CD14-positive monocyte (primary cell): ENCODE measurements around the gene KIR3DL1. TPM values are rescaled to one million over a fixed set of nuclear protein-coding genes. Genes with fewer than 3 reads are reported as not detected.
"Not testable (repeated sequence)": the region's sequence is repeated elsewhere in the genome, so short reads cannot be mapped to it uniquely, and the experiment has no call there.

ENCODE experiments used
- DNase-seq, 3 donors: peaks; one replicate each; pipeline ENCODE4 v3.0.0-alpha.2; 2011 to 2022
- H2AFZ ChIP-seq: 2 replicates; pipeline ENCODE4 v1.6.0; 2012; ENCODE audit warnings: mild to moderate bottlenecking, low read depth, low read length, inconsistent platforms; ENCODE audit not compliant: insufficient read depth, poor library complexity, severe bottlenecking
- H3K27ac ChIP-seq, 2 donors: 1 replicate in 1 of 2; 2 replicates in 1 of 2; pipeline ENCODE4 v1.5.1; 2012 to 2013; ENCODE audit warnings: low read length in 2 of 2, control low read depth in 1 of 2, inconsistent platforms in 1 of 2, low read depth in 1 of 2, mild to moderate bottlenecking in 1 of 2
- H3K27me3 ChIP-seq, 2 donors: one replicate each; pipeline versions ENCODE4 v1.6.0 to v1.6.1; 2011 to 2013; ENCODE audit warnings: low read length in 2 of 2; ENCODE audit not compliant: control insufficient read depth in 2 of 2, insufficient read depth in 2 of 2
- H3K36me3 ChIP-seq, 2 donors: replicated peaks in 1 of 2; 1 replicate in 1 of 2; 2 replicates in 1 of 2; pipeline versions ENCODE4 v1.5.1 to v1.6.1; 2012 to 2013; ENCODE audit warnings: low read length in 2 of 2, control low read depth in 1 of 2, inconsistent platforms in 1 of 2, mild to moderate bottlenecking in 1 of 2; ENCODE audit not compliant: insufficient read depth in 2 of 2, control insufficient read depth in 1 of 2
- H3K4me1 ChIP-seq, 2 donors: 1 replicate in 1 of 2; 2 replicates in 1 of 2; pipeline versions ENCODE4 v1.5.1 to v1.6.1; 2012 to 2013; ENCODE audit warnings: low read length in 2 of 2, control low read depth in 1 of 2, inconsistent platforms in 1 of 2, mild to moderate bottlenecking in 1 of 2, moderate library complexity in 1 of 2; ENCODE audit not compliant: insufficient read depth in 2 of 2, control insufficient read depth in 1 of 2
- H3K4me2 ChIP-seq: replicated peaks from 2 replicates; pipeline ENCODE3; 2012; ENCODE audit warnings: low read length, moderate library complexity, mild to moderate bottlenecking; ENCODE audit not compliant: poor library complexity, severe bottlenecking; ENCODE audit errors: extremely low read depth
- H3K4me3 ChIP-seq, 3 experiments: fragments of 200-600 bp in 1 of 3; sonication (generic) in 1 of 3; replicated peaks in 1 of 3; 1 replicate in 2 of 3; 2 replicates in 1 of 3; pipeline ENCODE4 v1.5.1; 2011 to 2013; ENCODE audit warnings: low read length in 3 of 3, mild to moderate bottlenecking in 3 of 3, control low read depth in 2 of 3, low read depth in 2 of 3, inconsistent platforms in 1 of 3, moderate library complexity in 1 of 3
- H3K79me2 ChIP-seq: 2 replicates; pipeline ENCODE4 v1.6.0; 2012; ENCODE audit warnings: mild to moderate bottlenecking, control low read depth, inconsistent platforms, low read length, moderate library complexity; ENCODE audit not compliant: insufficient read depth
- H3K9ac ChIP-seq: 2 replicates; pipeline ENCODE4 v1.6.0; 2017; ENCODE audit warnings: low read length, mild to moderate bottlenecking; ENCODE audit not compliant: insufficient read depth, poor library complexity, severe bottlenecking
- H3K9me3 ChIP-seq, 2 donors: replicated peaks in 1 of 2; 1 replicate in 1 of 2; 2 replicates in 1 of 2; pipeline versions ENCODE4 v1.5.1 to v1.6.1; 2012 to 2013; ENCODE audit warnings: low read length in 2 of 2, control low read depth in 1 of 2; ENCODE audit not compliant: control insufficient read depth in 1 of 2, insufficient read depth in 1 of 2
- H4K20me1 ChIP-seq: 2 replicates; pipeline ENCODE4 v1.6.0; 2012; ENCODE audit warnings: mild to moderate bottlenecking, low read length, control low read depth, moderate library complexity; ENCODE audit not compliant: insufficient read depth
- H3K27ac Mint-ChIP-seq, 7 donors: one replicate each; pipeline ENCODE4 v1.8.0; 2020; ENCODE audit warnings: mild to moderate bottlenecking in 7 of 7, mixed read lengths in 7 of 7, moderate library complexity in 6 of 7, inconsistent platforms in 2 of 7
- H3K27me3 Mint-ChIP-seq, 3 donors: one replicate each; pipeline ENCODE4 v1.8.0; 2021 to 2022; ENCODE audit warnings: low read depth in 3 of 3, mild to moderate bottlenecking in 3 of 3, mixed read lengths in 3 of 3, moderate library complexity in 3 of 3, inconsistent platforms in 1 of 3
- H3K36me3 Mint-ChIP-seq, 2 donors: one replicate each; pipeline ENCODE4 v1.8.0; 2020; ENCODE audit warnings: mixed read lengths in 2 of 2, inconsistent platforms in 1 of 2, mild to moderate bottlenecking in 1 of 2
- H3K4me1 Mint-ChIP-seq: one replicate; pipeline ENCODE4 v1.8.0; 2020; ENCODE audit warnings: mild to moderate bottlenecking, mixed read lengths
- H3K4me3 Mint-ChIP-seq, 2 donors: one replicate each; pipeline ENCODE4 v1.8.0; 2020; ENCODE audit warnings: mild to moderate bottlenecking in 2 of 2, mixed read lengths in 2 of 2, moderate library complexity in 1 of 2
- H3K9me3 Mint-ChIP-seq, 7 donors: one replicate each; pipeline ENCODE4 v1.8.0; 2020 to 2022; ENCODE audit warnings: mixed read lengths in 7 of 7, mild to moderate bottlenecking in 6 of 7, moderate library complexity in 6 of 7, inconsistent platforms in 2 of 7
- CTCF ChIP-seq: fragments of 200-600 bp; IDR thresholded peaks from one replicate; pipeline ENCODE4 v1.8.0; 2022; ENCODE audit warnings: antibody characterized with exemption, mild to moderate bottlenecking
- WGBS: methylation state at CpG from one replicate; pipeline ENCODE4 v1.1.5; 2013; ENCODE audit warnings: missing lambda C conversion rate; ENCODE audit not compliant: insufficient coverage; 5-methylcytosine and 5-hydroxymethylcytosine counted together
- intact Hi-C, 2 donors: fragments of 100-400 bp; cut with micrococcal nuclease; formaldehyde crosslinking; loops; one replicate each; pipeline versions ENCODE4 v1.15.0 to v1.15.1; 2023
- polyA plus RNA-seq, 3 donors: library from polyadenylated mRNA; depleted of rRNA in 1 of 3; unstranded in 2 of 3; stranded (reverse) in 1 of 3; fragments of 300-500 nt in 2 of 3; fragments of >200 nt in 1 of 3; fragmentation: Illumina TruSeq in 2 of 3; gene quantifications; 1 replicate in 2 of 3; 2 replicates in 1 of 3; pipeline ENCODE4 v1.2.3, GENCODE V29; 2012 to 2021

Gene KIR3DL1
- polyA plus RNA-seq, 3 donors, result 0.15 TPM; not detected in 2

GRCh38 chr19:54806516-54806838 is 9.8 kb upstream of the KIR3DL1 start:
- H3K4me1 Mint-ChIP-seq, result peaks cover 3% of the 10 kb centered on the region
- Histone ChIP-seq H3K36me3 (no peaks in the 10 kb centered on the region), H3K27ac (no peak overlapping the region), H3K27me3 (no peaks in the 10 kb centered on the region), H3K4me1 (no peaks in the 10 kb centered on the region), H2AFZ (no peak overlapping the region), H3K4me2 (no peak overlapping the region), H3K4me3 (no peak overlapping the region), H3K9me3 (peaks cover 0 to under 1% of the 10 kb centered on the region in 2 donors), H4K20me1 (no peaks in the 10 kb centered on the region), H3K79me2 (no peaks in the 10 kb centered on the region), H3K9ac (no peak overlapping the region)
- peak overlapping the region in 1 of 2 donors; percentile 5 for H3K4me3 Mint-ChIP-seq
- H3K27ac Mint-ChIP-seq, result peak overlapping the region in 1 of 7 donors; percentile 65
- DNase-seq, result no peak
- H3K36me3 Mint-ChIP-seq, result no peaks in the 10 kb centered on the region
- TF ChIP-seq CTCF, result no peak
- H3K9me3 Mint-ChIP-seq, result peaks cover 0 to 10% (median 8%) of the 10 kb centered on the region in 7 donors
- intact Hi-C loops, result no loop called here
- peaks cover 14 to 29% (median 24%) of the 10 kb centered on the region in 3 donors for H3K27me3 Mint-ChIP-seq
- WGBS, result 100% methylated on average over 2 of the region's 2 CpGs

DNA sequence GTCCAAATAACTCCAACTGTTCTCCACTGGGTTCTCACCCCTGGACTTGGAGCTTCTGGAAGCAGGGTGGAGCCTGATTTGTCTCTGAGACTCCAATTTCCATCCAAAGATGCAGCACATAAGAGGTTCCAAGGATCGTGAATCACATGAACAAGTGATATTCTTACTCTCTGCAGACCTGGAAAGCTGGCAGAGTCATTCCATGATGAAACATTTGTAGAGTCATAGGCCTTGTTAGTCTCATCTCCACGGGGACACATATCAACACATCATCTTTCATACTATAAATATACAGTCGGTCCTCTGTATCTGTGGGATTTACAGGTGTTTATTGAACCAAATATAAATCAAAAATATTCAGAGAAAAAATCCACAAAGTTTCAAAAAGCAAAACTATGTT is 1.7 kb upstream of the KIR3DL1 start:
- intact Hi-C loops, H3K4me3 Mint-ChIP-seq, H3K36me3 ChIP-seq, H2AFZ ChIP-seq, H3K4me3 ChIP-seq, H3K4me1 ChIP-seq, H3K79me2 ChIP-seq, H3K9ac ChIP-seq, H3K4me2 ChIP-seq, H4K20me1 ChIP-seq, H3K27me3 ChIP-seq, H3K27ac ChIP-seq, H3K4me1 Mint-ChIP-seq, H3K36me3 Mint-ChIP-seq, H3K9me3 ChIP-seq: not testable (repeated sequence)
- Mint-ChIP-seq H3K27ac (peak overlapping the region in 1 of 7 donors; percentile 5), H3K27me3 (peaks cover 10 to 17% (median 14%) of the 10 kb centered on the region in 3 donors), H3K9me3 (peaks cover 11 to 25% (median 17%) of the 10 kb centered on the region in 7 donors)
- DNase-seq, result peak in 2 of 3 donors; percentile 54 to 67
- no CpG with 5 or more reads among the region's 3 CpGs for WGBS
